A204.1 (cell line): ENCODE data around the gene DNAAF5.
"Not testable (repeated sequence)": the region's sequence is repeated elsewhere in the genome, so short reads cannot be mapped to it uniquely, and the experiment has no call there.

Source experiments
- FAIRE-seq: peaks from 2 replicates; lab custom pipeline; 2012; peaks lifted over from hg19 to GRCh38; lab: Jason Lieb, UNC

The DNAAF5 gene

DNA sequence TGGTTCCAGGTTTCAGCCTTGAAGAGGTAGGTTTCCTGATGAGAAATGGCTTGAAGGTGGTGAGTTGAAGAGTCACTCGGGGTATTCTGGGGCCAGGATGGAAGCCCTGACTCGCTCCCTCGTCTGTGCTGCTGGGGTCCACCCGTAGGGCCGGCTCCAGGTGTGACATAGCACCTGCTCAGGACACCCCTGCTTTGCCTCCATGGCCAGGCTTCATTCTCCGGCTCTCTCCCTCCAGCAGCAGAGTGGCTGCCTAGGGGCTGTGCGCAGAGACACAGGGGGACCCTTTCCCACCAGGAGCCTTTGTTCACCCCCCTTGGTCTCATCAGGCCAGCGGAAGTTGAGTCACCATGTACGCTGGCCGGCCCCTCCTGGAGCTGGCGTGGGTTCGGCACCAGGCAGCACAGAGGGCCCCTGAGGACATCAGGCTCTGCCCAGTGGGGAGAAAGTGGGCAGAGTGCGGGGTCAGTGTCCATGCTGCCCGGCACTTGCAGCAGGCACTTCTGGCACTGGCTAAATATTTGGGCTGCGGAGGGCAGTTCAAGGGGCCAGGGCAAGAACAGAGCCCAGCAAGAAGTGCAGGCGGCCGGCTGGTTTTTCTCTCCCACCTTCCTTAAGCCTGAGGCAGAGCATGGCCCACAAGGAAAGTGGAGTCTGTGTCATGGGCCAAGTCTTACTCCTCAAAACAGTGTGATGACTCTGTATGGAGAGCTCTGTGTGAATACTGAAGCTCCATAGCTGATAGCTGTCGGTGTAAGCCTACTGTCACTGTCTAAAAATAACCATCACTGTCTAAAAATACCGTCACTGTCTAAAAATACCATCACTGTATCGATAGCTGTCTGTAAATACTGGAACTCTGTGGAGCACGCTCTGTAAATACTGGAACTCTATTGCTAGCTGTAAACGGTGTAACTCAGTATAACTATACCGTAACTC is 4.3 kb downstream of the DNAAF5 start:
- no peak for FAIRE-seq

DNA sequence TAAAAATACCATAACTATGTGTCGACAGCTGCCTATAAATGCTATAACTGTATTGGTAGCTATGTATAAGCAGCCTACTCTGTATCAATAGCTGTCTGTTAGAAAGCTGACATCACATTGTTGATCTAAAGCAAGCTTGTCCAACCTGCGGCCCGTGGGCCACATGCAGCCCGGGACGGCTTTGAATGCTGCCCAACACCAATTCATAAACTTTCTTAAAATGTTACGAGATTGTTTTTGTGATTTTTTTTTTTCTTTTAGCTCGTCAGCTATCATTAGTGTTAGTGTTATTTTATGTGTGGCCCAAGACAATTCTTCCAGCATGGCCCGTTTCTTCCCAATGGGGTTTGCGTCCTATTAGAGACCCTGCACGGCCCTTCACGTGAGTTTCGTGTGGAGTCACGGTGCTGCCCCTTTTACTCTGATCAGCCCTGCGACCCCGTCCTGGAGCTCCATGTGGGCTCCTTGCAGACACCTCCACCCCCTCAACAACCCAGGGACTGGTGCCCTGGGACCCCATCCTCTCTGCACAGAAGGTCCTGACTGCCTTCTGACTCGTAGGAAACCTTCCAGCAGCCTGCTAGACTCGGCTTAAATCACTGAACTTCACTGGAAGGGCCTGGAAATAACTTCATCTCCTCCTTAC is 5.1 kb downstream of the DNAAF5 start:
- FAIRE-seq = no peak

DNA sequence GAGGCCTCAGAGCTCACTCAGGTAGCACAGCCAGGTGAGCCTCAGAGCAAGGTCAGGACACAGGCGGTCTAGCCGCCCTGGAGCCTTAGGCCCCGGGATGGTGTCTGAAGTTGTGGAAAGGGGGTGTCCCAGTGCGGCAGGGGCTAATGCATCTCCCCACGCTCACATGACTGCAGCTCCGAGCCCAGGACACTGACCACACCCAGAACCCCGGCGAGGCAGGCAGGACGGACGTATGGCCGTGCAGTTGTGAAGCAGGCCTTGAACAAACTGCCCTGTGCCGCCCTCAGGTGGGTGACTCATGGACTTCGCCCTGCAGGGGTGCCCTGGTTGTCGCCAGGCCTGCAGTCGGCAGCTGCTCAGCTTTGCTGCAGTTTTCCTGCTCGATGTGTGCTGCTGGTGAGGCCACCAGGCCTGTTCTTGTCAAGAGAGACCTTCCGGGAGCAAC is 5.6 kb downstream of the DNAAF5 start:
- FAIRE-seq = no peak

- no peak for FAIRE-seq
These were observed 6.1 kb downstream of the DNAAF5 start for GRCh38 chr7:732556-732955.

GRCh38 chr7:734214-734613 is 7.7 kb downstream of the DNAAF5 start:
- FAIRE-seq = no peak

GRCh38 chr7:734808-735207 is 8.3 kb downstream of the DNAAF5 start:
- no peak for FAIRE-seq

DNA sequence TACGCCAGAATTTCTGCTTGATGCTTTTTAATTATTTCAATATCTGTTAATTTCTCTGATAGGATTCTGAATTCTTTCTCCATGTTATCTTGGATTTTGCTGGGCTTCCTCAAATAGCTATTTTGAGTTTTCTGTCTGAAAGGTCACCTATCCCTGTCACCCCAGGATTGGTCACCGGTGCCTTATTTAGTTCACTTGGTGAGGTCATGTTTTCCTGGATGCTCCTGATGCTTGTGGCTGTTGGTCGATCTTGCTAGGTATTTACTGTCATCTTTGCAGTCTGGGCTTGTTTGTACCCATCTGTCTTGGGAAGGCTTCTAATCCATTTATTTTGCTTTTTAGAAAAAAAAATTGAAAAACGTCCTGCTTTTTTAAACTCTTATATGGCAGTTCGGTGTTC is 11.7 kb downstream of the DNAAF5 start:
- FAIRE-seq = no peak

GRCh38 chr7:738723-739454 is 12.4 kb downstream of the DNAAF5 start:
- no peak for FAIRE-seq

GRCh38 chr7:739455-739982 is 13.0 kb downstream of the DNAAF5 start:
- FAIRE-seq = no peak

DNA sequence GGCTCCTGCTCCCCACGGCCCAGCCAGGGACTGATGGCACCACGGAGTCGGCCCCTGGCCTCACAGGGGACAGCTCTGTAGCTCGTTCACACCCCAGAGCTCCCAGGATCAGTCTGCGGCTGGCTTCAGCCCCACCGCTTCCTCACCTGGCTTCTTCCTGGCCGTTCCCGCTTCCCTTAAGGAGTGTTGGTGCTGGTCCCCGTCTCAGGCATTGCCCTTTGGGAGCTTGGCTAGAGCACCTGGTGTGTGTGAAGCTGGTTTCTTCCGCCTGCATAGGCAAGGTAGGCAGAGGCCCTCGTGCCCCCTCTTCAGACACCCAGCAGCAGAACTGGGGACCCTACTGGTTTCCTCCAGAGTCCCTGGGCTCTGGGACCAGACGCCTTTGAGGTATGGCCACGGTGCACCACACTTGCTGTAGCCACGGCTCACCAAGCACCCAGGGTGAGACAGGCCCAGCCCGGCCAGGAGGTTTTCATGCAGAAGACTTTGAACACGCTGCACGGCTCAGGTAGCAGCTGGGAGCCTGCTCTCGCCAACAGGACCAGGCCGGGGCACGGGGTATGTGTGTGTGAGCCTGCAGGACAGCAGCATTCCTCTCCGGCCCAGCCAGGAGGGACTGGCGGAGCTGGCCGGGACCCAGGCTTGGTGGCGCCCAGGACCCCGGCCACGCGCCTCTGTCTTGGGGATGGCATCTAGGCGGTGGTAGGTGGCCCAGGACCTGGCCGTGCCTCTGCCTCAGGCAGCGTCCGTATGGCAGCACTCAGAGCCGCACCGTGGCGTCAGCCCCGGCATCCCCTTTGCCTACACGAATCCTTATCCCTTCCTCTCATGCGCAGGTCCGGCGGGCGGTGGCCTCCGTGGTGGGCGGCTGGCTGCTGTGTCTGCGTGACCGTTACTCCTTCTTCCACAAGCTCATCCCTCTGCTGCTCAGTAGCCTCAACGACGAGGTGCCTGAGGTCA is 13.8 kb downstream of the DNAAF5 start:
- no peak for FAIRE-seq

DNA sequence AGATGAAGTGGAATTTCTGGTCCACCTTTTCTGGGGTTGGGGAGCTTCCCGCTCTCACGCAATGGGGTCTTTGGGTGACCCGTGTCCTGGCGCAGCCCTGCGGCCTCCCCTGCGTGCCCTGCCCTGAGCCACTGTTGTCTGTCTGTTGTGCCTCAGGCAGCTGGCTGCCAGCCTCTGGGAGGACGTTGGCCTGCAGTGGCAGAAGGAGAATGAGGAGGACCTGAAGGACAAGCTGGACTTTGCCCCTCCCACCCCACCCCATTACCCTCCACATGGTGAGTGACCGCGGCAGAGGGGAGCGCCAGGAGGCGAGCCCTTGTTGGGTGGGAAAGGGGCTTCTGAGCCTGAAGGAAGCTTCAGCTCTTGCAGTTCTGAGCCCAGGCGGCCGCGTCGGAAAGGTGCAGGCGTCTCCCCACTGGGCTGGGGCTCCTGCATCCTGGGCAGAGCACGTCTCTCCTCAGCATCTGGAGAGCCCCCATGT is 14.7 kb downstream of the DNAAF5 start:
- FAIRE-seq = no peak

- FAIRE-seq = no peak
These were observed 15.4 kb downstream of the DNAAF5 start for GRCh38 chr7:741850-742249.

DNA sequence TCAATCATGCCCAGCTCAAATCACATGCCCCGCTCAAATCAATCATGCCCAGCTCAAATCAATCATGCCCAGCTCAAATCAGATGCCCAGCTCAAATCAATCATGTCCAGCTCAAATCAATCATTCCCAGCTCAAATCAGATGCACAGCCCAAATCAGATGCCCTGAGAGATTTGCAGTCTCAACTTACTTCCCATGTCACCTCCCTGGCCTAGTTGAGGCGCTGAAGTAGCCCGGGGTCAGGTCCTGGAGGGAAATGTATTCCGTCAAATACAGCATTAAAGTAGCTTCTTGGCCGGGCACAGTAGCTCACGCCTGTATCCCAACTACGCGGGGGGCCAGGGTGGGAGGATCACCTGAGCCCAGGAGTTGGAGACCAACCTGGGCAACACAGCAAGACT is 16.3 kb downstream of the DNAAF5 start:
- FAIRE-seq = no peak

GRCh38 chr7:743341-744127 is 17.0 kb downstream of the DNAAF5 start:
- FAIRE-seq = not testable (repeated sequence)

- FAIRE-seq = not testable (repeated sequence)
These were observed 17.6 kb downstream of the DNAAF5 start for GRCh38 chr7:744128-744520.

DNA sequence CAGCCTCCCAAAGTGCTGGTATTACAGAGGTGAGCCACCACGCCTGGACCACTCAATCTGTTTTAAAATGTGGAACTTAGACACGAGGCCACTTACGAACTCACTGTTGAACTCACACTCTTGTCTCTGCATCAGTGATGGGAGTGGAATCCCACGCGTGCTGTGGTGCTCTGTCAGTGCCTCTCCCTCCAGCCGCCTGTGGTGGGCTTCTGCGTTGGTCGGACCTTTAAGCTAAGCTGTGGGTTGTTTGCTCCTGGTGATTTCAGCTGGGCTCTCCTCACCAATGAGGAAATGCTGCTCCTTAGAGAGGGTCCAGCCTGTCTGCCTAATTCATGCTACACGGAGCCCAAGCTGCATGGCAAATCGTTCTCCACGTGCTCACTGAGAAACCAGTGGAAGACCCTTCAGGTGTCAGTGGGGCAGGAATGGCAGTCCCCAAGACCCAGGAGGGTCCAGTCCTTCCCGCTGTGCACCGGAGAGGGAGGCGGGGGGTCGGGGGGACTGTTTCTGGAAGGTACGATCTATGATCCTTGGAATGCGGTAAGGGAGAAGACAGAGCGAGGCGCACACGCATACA is 18.4 kb downstream of the DNAAF5 start:
- no peak for FAIRE-seq

DNA sequence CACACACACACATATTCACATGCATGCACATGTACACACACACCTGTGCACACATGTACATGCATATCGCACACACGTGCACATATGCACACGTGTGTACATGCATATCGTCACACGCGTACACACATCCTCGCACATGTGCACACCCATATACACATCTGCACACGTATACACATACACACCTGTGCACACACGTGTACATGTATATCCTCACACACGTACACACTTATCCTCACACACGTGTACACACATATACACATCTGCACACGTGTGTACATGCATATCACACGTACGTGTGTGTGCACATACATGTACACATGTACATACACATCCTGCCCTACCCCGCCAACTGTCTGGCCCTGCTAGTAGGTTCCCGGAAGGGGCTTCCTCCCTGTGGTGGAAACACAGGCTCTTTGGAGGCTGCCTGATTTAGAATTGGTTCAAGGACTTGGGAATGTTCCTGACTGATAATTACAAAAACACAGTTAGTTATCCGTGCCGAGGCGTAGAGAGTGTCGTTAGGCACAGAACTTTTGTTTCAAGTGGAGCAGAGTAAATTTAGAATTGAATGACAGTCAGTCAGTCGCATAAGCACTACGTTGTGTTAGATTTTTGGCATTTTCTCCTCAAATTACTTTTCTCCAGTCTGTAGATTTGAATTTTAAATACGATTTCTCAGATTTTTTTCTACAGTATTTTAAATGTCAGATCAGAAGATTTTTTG is 19.1 kb downstream of the DNAAF5 start:
- no peak for FAIRE-seq

DNA sequence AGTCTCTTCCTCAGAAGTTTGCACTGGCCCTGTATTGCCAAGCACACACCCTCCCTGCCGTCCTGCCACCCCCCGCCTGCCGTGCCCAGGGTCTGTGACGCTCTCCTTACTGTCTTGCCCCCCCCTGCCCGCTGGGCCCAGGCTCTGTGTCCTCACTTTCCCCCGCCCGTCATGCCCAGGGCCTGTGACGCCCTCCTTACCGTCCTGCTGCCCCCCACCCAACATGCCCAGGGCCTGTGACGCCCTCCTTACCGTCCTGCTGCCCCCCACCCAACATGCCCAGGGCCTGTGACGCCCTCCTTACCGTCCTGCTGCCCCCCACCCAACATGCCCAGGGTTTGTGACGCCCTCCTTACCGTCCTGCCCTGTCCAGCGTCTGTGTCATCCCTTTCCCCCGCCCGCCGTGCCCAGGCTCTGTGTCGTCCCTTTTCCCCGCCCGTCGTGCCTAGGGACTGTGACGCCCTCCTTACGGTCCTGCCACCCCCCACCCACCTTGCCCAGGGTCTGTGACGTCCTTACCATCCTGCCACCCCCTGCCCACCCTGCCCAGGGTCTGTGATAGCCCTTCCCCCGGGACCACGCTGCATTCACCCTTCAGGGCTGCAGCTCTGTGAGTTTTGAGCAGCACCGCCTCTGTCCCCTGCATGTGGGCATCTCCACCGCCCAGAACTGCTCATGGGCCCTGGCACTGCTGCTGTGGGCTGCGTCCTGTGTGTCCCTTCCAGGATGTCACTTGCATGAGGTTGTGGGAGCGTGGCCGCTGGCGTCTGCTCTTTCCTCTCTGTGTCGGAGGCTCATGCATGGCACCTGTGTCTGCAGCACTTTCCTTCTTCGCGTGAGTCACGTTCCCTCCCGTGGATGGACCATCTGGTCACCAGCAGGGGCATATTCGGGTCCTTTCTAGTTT is 19.9 kb downstream of the DNAAF5 start:
- FAIRE-seq = no peak
